Neural cell (in vitro differentiated cells): Measurements from ENCODE around the gene SHMT2.

Experiments used
- POLR2AphosphoS5 ChIP-seq: IDR thresholded peaks from 2 replicates; pipeline ENCODE4 v1.6.1; 2012
- TF ChIP-seq, protein P1 (sequence below): fragments of 450-650 bp; IDR thresholded peaks from 2 replicates; pipeline ENCODE4 v1.5.1; 2014; ENCODE audit warnings: antibody characterized with exemption, mild to moderate bottlenecking, moderate library complexity; ENCODE audit not compliant: poor library complexity, severe bottlenecking

DNA sequence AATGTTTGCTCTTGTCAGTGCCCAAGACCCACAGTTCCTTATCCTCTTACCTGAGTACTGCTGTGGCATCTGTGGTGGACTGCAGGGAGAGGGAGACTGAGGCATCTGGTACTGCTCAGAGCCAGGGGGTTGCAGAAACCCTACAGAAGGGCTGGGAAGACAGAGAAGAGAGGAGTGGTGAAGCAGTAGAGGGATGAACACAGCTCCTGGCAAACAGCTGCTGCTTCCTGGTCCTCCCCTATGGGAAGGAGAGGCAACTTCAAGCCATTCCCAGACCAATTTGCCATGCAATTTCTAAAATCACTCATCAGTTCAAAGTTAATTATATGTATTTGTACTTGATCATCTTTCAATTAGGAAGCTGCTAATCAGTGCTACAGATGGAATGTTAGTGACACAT, 37.2 kb downstream of the SHMT2 start:
- no peak for TF ChIP-seq POLR2AphosphoS5
- TF ChIP-seq, protein P1, sequence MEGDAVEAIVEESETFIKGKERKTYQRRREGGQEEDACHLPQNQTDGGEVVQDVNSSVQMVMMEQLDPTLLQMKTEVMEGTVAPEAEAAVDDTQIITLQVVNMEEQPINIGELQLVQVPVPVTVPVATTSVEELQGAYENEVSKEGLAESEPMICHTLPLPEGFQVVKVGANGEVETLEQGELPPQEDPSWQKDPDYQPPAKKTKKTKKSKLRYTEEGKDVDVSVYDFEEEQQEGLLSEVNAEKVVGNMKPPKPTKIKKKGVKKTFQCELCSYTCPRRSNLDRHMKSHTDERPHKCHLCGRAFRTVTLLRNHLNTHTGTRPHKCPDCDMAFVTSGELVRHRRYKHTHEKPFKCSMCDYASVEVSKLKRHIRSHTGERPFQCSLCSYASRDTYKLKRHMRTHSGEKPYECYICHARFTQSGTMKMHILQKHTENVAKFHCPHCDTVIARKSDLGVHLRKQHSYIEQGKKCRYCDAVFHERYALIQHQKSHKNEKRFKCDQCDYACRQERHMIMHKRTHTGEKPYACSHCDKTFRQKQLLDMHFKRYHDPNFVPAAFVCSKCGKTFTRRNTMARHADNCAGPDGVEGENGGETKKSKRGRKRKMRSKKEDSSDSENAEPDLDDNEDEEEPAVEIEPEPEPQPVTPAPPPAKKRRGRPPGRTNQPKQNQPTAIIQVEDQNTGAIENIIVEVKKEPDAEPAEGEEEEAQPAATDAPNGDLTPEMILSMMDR: no peak
